Measurements from ENCODE around the gene JAKMIP1.
"Not testable (repeated sequence)": the region's sequence is repeated elsewhere in the genome, so short reads cannot be mapped to it uniquely, and the experiment has no call there.

JAKMIP1 gene

DNA sequence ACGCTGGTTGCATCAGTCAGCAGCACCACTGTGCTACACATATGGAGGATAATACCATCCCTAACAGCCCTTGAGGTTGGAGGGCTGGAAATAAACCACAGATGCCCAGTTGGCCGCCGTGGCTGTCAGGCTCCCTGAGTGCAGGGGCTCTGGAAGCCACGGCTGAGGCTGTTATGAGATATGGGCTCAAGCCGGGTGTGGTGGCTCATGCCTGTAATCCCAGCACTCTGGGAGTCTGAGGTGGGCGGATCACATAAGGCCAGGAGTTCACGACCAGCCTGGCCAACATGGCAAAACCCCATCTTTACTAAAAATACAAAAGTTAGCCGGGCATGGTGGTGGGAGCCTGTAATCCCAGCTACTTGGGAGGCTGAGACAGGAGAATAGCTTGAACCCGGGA lies 207.0 kb downstream of the JAKMIP1 start:
- DNase-seq (ENCODE audit: low spot score) = not testable (repeated sequence)

DNA sequence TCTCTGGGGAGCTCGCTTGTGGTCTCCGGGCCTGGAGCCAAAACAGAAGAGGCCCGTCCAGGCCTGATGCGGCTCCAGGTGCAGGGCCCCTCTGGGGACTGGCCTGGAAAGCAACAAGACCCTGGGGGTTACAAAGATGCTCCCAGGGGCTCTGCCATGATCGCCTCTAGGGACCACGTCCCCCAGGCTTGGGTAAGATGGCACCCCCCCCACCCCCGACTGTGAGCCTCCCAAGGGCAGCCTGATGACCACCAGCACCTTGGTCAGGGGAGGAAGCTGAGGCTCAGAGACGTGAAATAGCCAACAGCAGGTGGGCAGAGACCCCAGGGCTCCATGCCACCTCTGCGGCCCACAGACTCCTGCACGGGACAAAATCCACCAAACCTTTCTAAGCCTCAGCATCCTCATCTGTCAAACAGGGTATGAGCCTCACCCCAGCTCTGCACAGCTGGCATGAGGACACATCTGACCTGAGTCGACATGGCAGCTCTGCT lies 207.5 kb downstream of the JAKMIP1 start:
- no peak for DNase-seq (ENCODE audit: low spot score)

DNA sequence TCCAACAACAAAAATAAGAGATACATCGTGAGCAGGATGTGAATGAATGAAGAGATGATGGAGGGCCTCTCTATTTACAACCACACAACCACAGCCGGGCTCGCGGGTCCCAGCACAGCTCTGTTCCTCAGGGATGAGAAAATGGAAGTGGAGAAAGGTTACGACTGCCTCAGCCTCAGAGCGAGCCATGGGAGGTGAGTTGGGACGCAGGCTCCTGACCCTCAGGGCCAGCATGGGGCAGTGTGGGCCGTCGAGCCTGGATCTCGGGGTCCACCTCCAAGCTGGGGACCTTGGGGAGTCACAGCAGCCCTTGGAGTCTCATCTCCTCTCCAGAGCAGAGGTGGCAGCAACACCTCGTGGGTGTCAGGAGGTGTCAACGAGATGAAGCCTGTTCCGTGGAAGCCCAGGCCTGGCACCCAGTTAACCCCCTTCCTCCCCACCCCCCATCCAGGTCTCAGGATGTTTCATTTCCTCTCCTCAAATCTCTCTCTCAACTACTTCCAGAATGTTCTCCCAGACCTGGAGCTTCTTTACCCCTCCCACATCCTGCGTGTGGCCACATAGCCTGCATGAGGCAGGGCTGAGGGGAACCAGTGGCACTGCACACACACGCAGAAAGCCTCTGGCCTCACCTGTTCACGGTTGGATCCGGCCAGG lies 208.1 kb downstream of the JAKMIP1 start:
- DNase-seq (ENCODE audit: low spot score) = no peak

DNA sequence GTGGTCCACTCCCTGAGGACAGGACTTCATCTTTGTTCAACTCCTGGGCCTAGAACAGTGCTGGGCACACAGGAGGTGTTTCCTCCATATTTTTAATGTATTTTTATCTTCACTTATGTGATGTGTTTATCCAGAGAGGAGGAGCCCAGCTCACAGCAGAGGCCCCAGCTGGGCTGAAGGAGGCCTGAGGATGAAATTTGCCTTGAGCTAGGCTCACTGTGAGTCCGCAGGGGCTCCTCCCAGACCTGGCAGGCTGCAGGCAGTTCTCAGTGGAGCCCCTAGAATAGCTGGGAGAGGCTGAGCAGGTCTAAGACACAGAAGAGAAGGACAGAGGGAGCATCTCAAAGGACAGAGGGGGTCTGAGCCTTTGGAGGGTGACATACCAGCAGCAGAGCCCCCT lies 208.9 kb downstream of the JAKMIP1 start:
- DNase-seq (ENCODE audit: low spot score) = no peak

DNA sequence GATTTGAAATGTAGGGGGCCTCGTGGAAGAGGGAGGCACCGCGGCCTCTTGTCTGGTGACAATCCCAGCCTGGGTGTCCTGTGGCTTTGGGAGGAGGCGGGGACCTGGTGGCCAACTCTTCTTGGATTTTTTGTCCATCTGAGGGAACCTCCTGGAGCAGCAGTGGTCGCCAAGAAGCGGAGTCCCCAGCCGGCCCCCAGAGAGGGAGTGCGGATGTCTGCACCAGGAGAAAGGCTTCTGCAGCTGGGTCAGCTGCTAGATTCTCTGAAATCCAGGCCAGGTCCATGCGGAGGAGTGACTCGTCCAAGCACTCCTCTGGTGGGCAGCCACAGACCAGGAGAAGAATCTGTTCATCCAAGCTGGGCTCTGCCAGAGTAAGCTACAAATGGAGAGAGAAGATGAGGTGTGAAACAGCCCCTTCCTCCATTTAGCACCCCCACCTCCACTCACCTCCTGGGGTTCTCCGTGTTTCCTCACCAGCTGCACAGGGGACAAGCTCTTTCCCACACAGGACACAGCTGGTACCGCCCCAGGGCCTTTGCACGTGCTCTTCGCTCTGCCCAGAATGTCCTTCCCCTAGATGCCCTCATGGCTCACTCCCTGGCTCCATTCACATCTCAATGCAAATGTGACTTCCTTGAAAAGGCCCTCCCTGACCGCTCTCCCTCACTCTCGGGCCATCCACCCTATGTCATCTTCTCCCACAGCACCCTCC lies 209.7 kb downstream of the JAKMIP1 start:
- DNase-seq (ENCODE audit: low spot score) = no peak

DNA sequence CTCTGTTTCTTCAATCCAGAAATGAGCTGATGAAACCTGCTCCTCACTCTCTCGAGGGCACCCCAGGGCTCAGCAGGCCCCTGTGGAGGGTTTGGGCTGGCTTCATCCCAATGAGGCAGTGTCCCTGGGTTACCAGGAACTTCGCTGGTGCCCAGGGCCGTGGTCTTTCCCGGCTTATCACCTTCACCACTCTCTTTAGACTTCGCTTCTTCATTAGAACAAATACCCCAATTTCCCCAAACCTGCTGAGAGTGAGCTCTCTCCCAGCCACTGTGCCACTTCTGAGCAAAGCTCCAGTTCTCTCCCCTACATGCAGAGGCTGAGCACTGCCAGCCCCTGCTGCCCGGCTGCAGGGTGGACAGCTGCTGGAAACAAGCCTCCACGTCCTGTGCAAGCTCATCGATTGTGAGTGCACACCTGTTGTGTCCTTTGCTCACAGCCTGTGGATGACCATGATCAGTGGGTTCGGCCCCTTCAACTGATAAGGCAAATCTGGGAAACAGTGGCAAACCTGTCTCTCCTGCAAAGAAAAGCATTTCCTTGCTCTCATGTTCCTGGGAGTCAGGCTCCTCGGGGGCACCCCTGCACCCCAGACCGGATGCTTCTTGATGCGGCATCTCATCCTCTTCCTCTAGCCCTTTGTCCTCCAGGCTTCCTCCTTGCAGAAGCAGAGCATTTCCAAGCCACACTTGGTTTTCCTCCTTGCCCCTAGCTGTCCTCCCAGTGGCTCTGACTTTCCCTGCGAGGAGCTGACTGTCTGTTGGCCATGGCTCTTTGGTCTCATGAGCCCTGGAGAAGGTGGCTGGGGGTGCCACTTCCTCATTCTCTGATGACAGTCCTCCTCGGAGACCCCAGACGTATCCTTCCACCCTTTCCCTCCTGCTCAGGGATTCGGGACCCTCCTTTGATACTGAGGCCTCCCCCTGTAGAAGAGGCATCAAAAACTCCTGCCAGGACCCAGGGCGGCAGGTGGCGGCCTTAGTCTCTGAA lies 210.8 kb downstream of the JAKMIP1 start:
- DNase-seq (ENCODE audit: low spot score) = no peak

DNA sequence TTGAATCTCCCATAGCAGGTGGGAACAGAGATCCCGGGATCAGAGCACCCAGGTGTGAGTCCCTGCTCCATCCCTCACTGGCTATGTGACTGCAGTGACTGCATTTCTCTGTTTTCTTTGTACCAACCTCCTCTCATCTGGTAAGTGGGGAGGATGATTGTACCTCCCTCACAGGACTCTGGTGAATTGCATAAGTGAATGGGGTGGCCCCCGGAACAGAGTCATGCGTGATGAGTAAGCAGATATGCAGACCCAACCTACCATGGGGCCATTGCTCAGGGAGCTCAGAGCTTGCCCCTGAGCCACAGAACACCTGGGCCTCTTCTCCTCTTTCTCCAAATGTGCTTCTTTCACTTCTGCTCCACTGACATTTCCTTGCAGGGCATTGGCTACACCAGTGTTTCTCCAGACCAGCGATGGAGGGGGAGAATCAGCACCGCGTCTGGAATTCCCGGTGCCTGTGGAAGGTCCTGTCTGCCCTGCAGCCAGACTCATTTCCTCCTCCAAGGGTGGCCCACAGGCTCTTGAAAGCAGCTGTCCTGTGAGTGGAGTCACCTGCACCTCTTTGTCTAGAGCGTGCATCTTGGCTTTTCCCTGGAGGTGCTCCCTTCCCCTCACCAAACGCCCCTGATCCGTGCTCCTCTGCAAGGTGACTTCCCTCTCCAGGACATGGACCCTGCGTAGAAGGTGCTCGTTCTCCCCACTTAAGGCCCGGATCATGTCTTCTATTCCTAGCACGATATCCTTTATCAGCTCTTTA lies 212.1 kb downstream of the JAKMIP1 start:
- DNase-seq (ENCODE audit: low spot score) = no peak

DNA sequence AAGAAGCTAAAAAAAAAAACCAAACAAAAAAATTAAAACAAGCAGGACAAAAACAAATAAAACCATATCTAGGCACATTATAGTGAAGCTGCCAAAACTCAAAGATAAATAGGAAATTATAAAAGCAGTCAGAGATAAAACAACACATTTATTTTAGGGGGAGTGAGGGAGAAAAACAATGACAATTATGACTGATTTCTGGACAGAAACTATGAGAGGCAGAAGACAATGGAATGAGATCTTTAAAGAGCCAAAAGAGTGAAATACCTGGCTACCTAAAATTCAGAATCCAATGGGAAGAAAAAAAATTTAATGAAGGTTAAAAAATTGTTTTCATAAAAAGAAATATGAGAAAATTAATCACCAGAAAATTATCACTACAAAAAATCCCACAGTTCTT lies 215.5 kb downstream of the JAKMIP1 start:
- DNase-seq (ENCODE audit: low spot score) = no peak

DNA sequence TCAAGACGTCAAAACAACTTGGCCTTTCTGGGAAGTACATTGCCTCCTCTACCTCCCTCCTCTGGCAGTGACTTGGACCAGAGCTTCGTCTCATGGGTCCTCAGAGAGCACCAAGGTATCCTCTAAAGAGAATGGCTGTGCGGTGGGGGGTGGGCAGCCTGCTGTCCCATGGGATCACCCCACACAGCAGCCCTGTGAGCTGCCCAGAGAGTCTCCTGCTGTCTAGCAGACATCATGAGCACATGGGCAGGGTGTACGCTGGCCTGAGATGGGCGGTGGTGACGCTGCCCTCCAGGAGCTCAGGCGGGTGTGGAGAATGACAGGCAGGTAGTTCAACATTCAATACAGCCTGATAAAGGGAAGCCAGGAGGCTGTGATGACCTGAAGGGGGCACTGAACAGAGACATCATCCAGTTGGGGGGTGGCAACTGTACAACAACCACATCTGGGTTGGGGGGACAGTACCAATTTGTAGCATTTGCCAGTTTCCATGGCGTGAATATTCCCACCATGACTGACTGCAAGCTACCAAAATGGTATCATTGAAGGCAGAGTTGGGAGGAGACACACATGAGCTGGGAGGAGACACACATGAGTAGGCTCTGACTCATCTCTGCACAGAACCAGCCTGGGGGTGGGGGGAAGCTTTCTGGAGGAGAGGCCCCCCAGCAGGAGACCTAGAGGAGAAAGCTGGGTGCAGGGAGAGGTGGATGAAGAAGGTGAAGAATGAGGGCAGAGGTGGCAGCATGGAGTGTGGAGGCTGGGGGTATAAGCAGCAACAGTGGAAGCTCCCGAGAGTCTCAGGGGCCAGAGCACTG lies 218.0 kb downstream of the JAKMIP1 start:
- DNase-seq (ENCODE audit: low spot score) = no peak

DNA sequence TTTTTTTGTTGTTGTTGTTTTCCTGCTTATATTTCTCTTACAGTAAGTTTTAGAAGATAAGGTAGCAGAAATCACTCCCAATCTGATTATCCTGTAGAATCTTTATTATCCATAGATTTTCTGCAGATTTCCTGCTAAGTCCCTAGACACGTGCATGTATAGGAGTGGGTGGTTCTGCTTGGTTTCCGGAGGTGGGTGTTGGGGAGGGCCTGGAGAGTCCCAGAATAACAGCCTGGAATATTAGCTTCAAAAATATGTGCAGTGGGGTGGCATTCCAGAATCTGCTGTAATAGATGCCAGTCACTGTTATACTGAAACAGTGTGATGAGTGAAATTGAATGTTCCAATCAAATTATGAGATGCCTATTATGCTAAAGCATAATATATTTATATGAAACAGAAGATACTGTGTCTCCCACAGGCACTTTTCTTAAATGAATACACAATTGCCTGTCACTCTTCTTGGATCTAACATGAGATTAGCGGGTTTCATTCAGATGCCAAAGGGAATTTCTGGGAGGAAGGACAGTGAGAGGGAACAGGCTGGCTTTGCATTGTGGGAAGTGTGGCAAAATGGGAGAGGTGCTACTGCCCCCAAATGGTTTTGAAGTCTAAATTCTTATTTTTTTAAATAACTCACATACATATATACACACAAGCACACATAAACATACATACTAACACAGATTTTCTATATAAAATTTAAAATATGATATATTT lies 219.8 kb downstream of the JAKMIP1 start:
- DNase-seq (ENCODE audit: low spot score) = no peak

DNA sequence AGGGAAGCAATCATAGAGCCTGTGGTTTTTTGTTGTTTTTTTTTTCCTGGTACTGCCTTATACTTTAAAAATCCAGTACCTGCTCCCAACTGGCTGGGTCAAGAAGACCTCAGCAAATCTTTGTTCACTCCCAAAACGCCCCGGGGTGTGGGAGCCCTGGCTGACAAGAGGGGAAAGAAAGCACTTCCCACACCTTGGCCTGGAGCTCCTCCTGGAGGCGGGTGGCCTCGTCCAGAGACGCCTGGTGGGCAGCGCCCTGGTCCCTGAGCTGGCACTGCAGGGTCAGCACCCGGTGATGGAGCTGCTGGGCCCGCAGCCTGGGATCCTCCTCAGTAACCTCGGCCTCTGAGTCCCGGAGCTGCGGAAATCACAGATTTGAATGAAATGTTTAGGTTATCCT lies 220.4 kb downstream of the JAKMIP1 start:
- peak; percentile 57 for DNase-seq (ENCODE audit: low spot score)

DNA sequence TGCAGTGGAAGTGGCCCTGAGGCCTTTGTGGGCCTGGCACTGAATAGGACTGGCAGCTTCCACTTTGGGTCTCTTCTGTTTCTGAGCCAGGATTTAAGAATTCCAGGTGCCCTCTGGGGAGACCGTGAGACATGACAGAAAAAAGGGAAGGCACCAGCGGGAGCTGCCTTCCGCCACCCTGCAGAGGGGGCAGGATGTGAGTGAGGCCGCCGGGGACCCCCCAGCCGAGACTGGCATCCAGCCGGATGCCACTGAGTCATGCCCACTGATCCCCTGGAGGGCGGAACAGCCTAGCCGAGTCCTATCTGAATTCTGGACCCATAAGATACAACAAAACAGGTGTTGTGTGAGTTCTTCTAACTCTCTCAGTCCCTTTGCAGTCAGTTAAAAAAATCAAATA lies 223.4 kb downstream of the JAKMIP1 start:
- DNase-seq (ENCODE audit: low spot score) = no peak

DNA sequence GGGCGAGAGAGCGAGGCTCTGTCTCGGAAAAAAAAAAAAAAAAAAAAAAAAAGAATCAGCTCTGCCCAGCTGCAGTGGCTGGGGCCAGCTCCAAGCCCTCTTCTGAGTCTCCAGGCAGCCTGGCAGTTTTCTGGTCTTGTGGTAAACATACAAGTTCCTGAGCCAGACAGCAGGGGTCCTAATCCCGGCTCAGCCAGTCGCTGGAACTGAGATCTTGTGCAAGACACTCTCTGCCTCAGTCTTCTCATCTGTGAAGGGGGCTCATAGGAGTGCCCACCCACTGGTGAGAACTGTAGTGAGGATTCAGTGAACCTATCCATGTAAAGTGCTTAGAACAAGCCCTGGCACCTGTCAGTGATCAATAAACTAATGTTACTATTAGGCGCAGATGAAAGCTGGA lies 223.9 kb downstream of the JAKMIP1 start:
- DNase-seq (ENCODE audit: low spot score) = no peak

All from SK-N-DZ (cell line).